ENCODE data around the gene FANCC. TPM values are rescaled to one million over a fixed set of nuclear protein-coding genes. Genes with fewer than 3 reads are reported as not detected.
A peak's percentile ranks its signal among the peaks of the same experiment; 100 is the strongest.

The FANCC gene
- total RNA-seq, 6 experiments from 2014 or later, result 4.7 to 7.1 (median 5.7) TPM

GRCh38 chr9:95075700-95076099 lies 241.8 kb downstream of the FANCC start:
- TF ChIP-seq CTCF (IDR thresholded peaks at IDR 0.05), result no peak
- DNase-seq, result no peak
- H3K4me3 Mint-ChIP-seq, result no peak overlapping the region
- peaks cover 7% of the 10 kb centered on the region; the same call in 1 of the 2 replicates for H3K4me1 Mint-ChIP-seq (ENCODE audit: low read depth)
- H3K36me3 Mint-ChIP-seq (ENCODE audit: low read depth), result peaks cover 12% of the 10 kb centered on the region; the same call in 1 of the 2 replicates
- H3K27me3 Mint-ChIP-seq (ENCODE audit: insufficient read depth), result peaks cover 2% of the 10 kb centered on the region
- no peaks in the 10 kb centered on the region for H3K9me3 Mint-ChIP-seq
- no peak overlapping the region for H3K27ac Mint-ChIP-seq

GRCh38 chr9:95074632-95075031 lies 242.9 kb downstream of the FANCC start:
- Mint-ChIP-seq H3K9me3 (no peaks in the 10 kb centered on the region), H3K36me3 (ENCODE audit: low read depth) (peaks cover 20% of the 10 kb centered on the region), H3K27ac (no peak overlapping the region), H3K4me3 (no peak overlapping the region), H3K27me3 (ENCODE audit: insufficient read depth) (peaks cover 2% of the 10 kb centered on the region), H3K4me1 (ENCODE audit: low read depth) (peaks cover 14% of the 10 kb centered on the region; the same call in 1 of the 2 replicates)
- TF ChIP-seq CTCF (IDR thresholded peaks at IDR 0.05), result no peak
- DNase-seq, result no peak

- Mint-ChIP-seq H3K27ac (peak overlapping the region; percentile 19; the same call in 1 of the 2 replicates), H3K27me3 (ENCODE audit: insufficient read depth) (peaks cover 2% of the 10 kb centered on the region), H3K36me3 (ENCODE audit: low read depth) (peaks cover 23% of the 10 kb centered on the region), H3K4me3 (no peak overlapping the region), H3K4me1 (ENCODE audit: low read depth) (peaks cover 16% of the 10 kb centered on the region; the same call in 1 of the 2 replicates), H3K9me3 (no peaks in the 10 kb centered on the region)
- DNase-seq, result no peak
- no peak for TF ChIP-seq CTCF (IDR thresholded peaks at IDR 0.05)
Observed at GRCh38 chr9:95073918-95074317, 243.6 kb downstream of the FANCC start.

GRCh38 chr9:95073042-95073607 lies 244.4 kb downstream of the FANCC start:
- no peak overlapping the region for H3K4me3 Mint-ChIP-seq
- H3K27ac Mint-ChIP-seq, result no peak overlapping the region; the same call in 1 of the 2 replicates
- DNase-seq, result no peak
- peaks cover 24% of the 10 kb centered on the region for H3K4me1 Mint-ChIP-seq (ENCODE audit: low read depth)
- H3K9me3 Mint-ChIP-seq, result no peaks in the 10 kb centered on the region
- peaks cover 2% of the 10 kb centered on the region for H3K27me3 Mint-ChIP-seq (ENCODE audit: insufficient read depth)
- peak; percentile 54 for TF ChIP-seq CTCF (IDR thresholded peaks at IDR 0.05)
- H3K36me3 Mint-ChIP-seq (ENCODE audit: low read depth), result peaks cover 31% of the 10 kb centered on the region

GRCh38 chr9:95071925-95072324 lies 245.6 kb downstream of the FANCC start:
- Mint-ChIP-seq H3K4me1 (ENCODE audit: low read depth) (peaks cover 36% of the 10 kb centered on the region), H3K36me3 (ENCODE audit: low read depth) (peaks cover 37% of the 10 kb centered on the region), H3K9me3 (no peaks in the 10 kb centered on the region), H3K27ac (no peak overlapping the region), H3K4me3 (no peak overlapping the region), H3K27me3 (ENCODE audit: insufficient read depth) (peaks cover 4% of the 10 kb centered on the region)
- no peak for TF ChIP-seq CTCF (IDR thresholded peaks at IDR 0.05)
- DNase-seq, result no peak

All from HFFc6 (cell line).